PC-9 (cell line): Measurements from ENCODE around the gene DDOST.

Experiments
- CTCF ChIP-seq: fragments of 200-600 bp; sonication (generic); conservative IDR thresholded peaks from 2 replicates; pipeline ENCODE4 v1.6.1; 2017; ENCODE audit warnings: mixed run types, antibody characterized with exemption, mild to moderate bottlenecking, moderate library complexity
- EZH2 ChIP-seq: fragments of 200-600 bp; sonication (generic); IDR thresholded peaks from 2 replicates; pipeline ENCODE4 v1.8.0; 2017; ENCODE audit warnings: antibody characterized with exemption, low read depth

DNA sequence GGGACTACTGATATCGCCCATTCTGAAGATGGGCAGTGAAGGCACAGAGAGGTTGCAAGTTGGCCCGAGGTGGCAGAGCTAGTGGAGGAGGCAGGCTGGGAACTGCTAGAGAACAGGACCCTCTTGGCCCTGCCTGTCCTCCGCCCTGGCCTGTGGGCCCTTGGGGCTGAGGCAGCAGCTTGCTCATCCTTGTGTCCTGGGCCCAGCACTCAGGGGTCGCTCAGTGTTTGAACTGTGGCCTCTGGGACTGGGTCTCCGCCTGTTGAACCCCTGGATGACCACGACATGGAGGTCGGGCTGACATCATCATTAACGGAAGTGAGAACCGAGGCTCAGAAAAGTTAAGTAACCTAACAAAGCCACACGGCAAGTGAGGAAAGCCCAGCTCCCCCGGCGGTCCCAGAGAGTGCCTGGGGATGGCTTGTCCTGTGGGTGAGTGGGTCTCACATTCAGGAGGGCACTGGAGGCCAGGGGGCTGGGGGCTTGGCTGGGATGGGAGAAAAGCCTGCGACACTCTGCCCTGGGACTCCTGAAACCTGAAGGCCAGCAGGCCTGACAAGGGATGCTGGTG, 23.0 kb upstream of the DDOST start:
- TF ChIP-seq EZH2 (no peak), CTCF (no peak)
